HG03575 (cell line): ENCODE results near the gene CNTLN.
"Not testable (repeated sequence)": the region's sequence is repeated elsewhere in the genome, so short reads cannot be mapped to it uniquely, and the experiment has no call there.

Experiments
- ATAC-seq: cut with Tn5 transposase; IDR thresholded peaks from one replicate; pipeline ENCODE4 v1.9.1; 2021; ENCODE audit not compliant: unreplicated experiment, insufficient number of reproducible peaks, low FRiP score; ENCODE audit errors: extremely low read depth

The CNTLN gene

GRCh38 chr9:17280350-17281012 lies 145.6 kb downstream of the CNTLN start:
- ATAC-seq: no peak

GRCh38 chr9:17290673-17291072 lies 155.8 kb downstream of the CNTLN start:
- ATAC-seq: not testable (repeated sequence)

GRCh38 chr9:17291766-17292165 lies 156.9 kb downstream of the CNTLN start:
- no peak for ATAC-seq

GRCh38 chr9:17293685-17294084 lies 158.8 kb downstream of the CNTLN start:
- ATAC-seq: no peak

DNA sequence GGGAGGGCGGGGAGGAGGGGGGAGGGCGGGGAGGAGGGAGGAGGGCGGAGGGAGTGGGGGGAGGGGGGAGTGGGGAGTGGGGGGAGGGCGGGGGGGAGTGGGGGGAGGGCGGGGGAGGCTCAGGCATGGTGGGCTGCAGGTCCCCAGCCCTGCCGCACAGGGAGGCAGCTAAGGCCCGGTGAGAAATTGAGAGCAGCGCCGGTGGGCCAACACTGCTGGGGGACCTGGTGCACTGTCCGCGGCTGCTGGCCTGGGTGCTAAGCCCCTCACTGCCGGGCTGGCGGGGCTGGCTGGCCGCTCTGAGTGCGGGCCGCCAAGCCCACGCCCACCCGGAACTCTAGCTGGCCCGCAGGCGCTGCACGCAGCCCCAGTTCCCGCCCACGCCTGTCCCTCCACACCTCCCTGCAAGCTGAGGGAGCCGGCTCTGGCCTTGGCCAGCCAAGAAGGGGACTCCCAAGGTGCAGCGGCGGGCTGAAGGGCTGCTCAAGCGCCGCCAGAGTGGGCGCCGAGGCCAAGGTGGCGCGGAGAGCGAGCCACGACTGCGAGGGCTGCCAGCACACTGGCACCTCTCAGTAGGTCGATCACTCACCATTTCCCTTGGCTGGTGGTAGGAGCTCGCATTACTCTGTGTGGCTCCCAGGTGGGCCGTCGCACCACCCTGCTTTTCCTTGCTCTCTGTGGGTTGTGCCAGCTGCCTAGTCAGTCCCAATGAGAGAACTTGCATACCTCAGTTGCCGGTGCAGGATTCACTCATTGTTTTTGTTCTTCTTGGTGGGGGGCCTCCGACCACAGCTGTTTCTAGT lies 160.2 kb downstream of the CNTLN start:
- ATAC-seq: no peak

DNA sequence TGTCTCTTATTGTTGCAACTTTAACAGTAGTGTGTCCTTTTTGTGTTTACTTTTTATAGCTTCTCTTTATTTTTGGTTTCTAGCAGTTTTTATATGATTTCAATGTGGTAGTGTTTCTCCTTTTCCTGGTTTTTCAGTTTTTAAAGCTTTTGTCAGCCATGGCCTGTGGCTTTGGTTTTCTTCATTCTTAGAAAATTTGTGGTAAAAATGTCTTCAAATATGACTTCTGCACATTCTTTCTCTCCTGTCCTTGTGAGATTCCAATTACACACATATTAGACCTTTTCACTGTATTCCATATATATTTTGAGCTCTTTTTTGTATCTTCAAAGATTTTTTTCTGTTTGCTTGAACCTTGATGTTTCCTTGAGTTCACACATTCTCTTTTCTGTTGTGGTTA lies 180.5 kb downstream of the CNTLN start:
- no peak for ATAC-seq

- no peak for ATAC-seq
Observed at GRCh38 chr9:17318821-17319320, 184.0 kb downstream of the CNTLN start.

- ATAC-seq: no peak
Observed at GRCh38 chr9:17319864-17320263, 185.0 kb downstream of the CNTLN start.

- ATAC-seq: no peak
Observed at GRCh38 chr9:17322882-17323864, 188.3 kb downstream of the CNTLN start.

DNA sequence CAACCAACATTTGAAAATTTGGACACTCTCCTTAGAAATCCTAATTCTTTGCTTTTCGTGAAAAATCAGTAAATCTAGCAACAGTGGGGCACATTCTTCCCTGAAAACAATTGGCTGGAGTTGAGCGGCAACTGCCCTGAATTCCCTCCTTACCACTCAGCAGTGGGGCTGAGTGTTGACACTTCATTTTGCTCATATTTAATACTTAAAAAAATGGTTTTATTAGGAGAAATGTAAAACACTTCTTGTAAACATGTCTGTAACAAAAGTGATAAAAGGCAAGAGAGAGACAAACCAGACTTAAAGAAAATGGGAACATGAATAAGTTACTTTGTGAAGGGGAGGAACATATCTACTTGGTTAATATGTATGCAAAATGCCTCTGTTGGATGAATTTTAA lies 193.5 kb downstream of the CNTLN start:
- ATAC-seq: no peak

GRCh38 chr9:17330097-17330496 lies 195.3 kb downstream of the CNTLN start:
- no peak for ATAC-seq

GRCh38 chr9:17332115-17332514 lies 197.3 kb downstream of the CNTLN start:
- no peak for ATAC-seq

GRCh38 chr9:17339156-17339555 lies 204.3 kb downstream of the CNTLN start:
- no peak for ATAC-seq

GRCh38 chr9:17342696-17343095 lies 207.9 kb downstream of the CNTLN start:
- ATAC-seq: no peak

- no peak for ATAC-seq
Observed at GRCh38 chr9:17349831-17350230, 215.0 kb downstream of the CNTLN start.

GRCh38 chr9:17354006-17354405 lies 219.2 kb downstream of the CNTLN start:
- not testable (repeated sequence) for ATAC-seq

- no peak for ATAC-seq
Observed at GRCh38 chr9:17361378-17361777, 226.5 kb downstream of the CNTLN start.

- ATAC-seq: no peak
Observed at GRCh38 chr9:17367035-17367434, 232.2 kb downstream of the CNTLN start.

DNA sequence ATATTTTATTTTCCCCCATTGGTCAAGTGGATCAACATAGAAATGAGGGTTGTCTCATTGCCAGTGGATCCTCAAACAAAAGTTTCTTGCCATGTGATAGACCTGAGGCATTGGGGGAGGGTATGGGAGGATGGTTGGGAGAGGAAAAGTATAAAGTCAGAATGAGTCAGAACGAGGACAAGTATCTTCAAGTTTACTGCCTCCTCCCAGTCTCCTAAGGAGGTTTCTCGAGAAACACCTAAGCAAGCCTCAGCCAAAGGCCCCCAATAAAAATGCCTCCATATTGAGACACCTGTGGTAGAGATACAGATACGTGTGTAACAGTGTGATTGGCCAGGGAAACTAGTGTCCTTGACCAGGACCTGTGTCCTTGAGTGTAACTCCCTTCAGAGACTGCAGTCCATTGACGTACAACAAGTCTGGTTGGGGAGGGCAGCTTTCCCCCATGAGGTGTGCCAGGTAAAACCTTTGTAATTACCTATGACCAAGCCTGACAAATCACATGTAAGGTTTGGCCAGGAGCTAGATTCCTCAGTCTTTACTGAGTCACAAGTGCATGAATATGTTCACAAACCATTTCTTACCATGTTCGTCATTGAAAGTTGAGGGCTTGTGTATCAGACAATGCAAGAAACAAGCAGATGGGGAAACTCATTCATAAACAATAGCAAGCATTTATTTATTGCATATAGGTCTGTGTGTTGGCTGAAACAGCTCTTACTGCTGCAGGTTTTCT lies 245.5 kb downstream of the CNTLN start:
- ATAC-seq: no peak
